ENCODE data around the gene IL23R. TPM values are rescaled to one million over a fixed set of nuclear protein-coding genes. Genes with fewer than 3 reads are reported as not detected.

The IL23R gene
- polyA plus RNA-seq, 1 donor (not counting 4 experiments of a cell fraction or from before 2014, with no cell fraction given): not detected

- Histone ChIP-seq H3K79me2 (ENCODE audit: control insufficient read depth, insufficient read depth, low read length) (no peaks in the 10 kb centered on the region), H3K4me1 (ENCODE audit: control insufficient read depth, extremely low read depth, insufficient read depth, low read length) (peaks cover 19% of the 10 kb centered on the region), H3K9ac (ENCODE audit: control insufficient read depth, extremely low read depth, insufficient read depth, low read length) (no peak overlapping the region), H3K9me3 (ENCODE audit: control insufficient read depth, low read depth, low read length) (no peaks in the 10 kb centered on the region), H2AFZ (ENCODE audit: control insufficient read depth, low read length) (no peak overlapping the region), H3K4me2 (ENCODE audit: control insufficient read depth, extremely low read depth, insufficient read depth, low read depth, low read length) (no peak overlapping the region), H3K27me3 (ENCODE audit: control insufficient read depth, extremely low read depth, insufficient read depth, low read length) (no peaks in the 10 kb centered on the region), H3K27ac (ENCODE audit: control insufficient read depth, insufficient read depth, low read length) (no peak overlapping the region), H4K20me1 (ENCODE audit: control insufficient read depth, extremely low read depth, insufficient read depth, low read length) (no peaks in the 10 kb centered on the region), H3K4me3 (ENCODE audit: control insufficient read depth in 2 of 3, extremely low read depth in 1 of 3, insufficient read depth in 2 of 3, low read depth in 1 of 3, low read length in 3 of 3) (no peak overlapping the region), H3K36me3 (ENCODE audit: control insufficient read depth in 2 of 2, extremely low read depth in 1 of 2, insufficient read depth in 2 of 2, low read length in 2 of 2) (no peaks in the 10 kb centered on the region), H3K9me1 (ENCODE audit: control insufficient read depth, extremely low read depth, insufficient read depth, low read length) (no peaks in the 10 kb centered on the region)
- FAIRE-seq (no peak), DNase-seq (ENCODE audit: low read depth, low spot score) (no peak)
- dilution Hi-C loops (cut with MboI; ENCODE audit: extremely low pct_ligation_motif_present, low sequenced_read_pairs): no loop called here
- TF ChIP-seq EZH2 (IDR thresholded peaks at IDR 0.05; ENCODE audit: low read length): no peak
- TF ChIP-seq, protein P1, sequence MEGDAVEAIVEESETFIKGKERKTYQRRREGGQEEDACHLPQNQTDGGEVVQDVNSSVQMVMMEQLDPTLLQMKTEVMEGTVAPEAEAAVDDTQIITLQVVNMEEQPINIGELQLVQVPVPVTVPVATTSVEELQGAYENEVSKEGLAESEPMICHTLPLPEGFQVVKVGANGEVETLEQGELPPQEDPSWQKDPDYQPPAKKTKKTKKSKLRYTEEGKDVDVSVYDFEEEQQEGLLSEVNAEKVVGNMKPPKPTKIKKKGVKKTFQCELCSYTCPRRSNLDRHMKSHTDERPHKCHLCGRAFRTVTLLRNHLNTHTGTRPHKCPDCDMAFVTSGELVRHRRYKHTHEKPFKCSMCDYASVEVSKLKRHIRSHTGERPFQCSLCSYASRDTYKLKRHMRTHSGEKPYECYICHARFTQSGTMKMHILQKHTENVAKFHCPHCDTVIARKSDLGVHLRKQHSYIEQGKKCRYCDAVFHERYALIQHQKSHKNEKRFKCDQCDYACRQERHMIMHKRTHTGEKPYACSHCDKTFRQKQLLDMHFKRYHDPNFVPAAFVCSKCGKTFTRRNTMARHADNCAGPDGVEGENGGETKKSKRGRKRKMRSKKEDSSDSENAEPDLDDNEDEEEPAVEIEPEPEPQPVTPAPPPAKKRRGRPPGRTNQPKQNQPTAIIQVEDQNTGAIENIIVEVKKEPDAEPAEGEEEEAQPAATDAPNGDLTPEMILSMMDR (optimal IDR thresholded peaks at IDR 0.05 in 1 of 3, IDR thresholded peaks at IDR 0.05 in 1 of 3, conservative IDR thresholded peaks at IDR 0.05 in 1 of 3; ENCODE audit: extremely low read depth in 1 of 3, insufficient read depth in 2 of 3, low read length in 3 of 3): no peak
These were observed 62.5 kb downstream of the IL23R start for GRCh38 chr1:67228791-67229190.

GRCh38 chr1:67230539-67230938 lies 64.3 kb downstream of the IL23R start:
- DNase-seq (ENCODE audit: low read depth, low spot score): peak; percentile 23
- H4K20me1 ChIP-seq (ENCODE audit: control insufficient read depth, extremely low read depth, insufficient read depth, low read length): no peaks in the 10 kb centered on the region
- H3K4me1 ChIP-seq (ENCODE audit: control insufficient read depth, extremely low read depth, insufficient read depth, low read length): peaks cover 19% of the 10 kb centered on the region
- no peaks in the 10 kb centered on the region for H3K36me3 ChIP-seq (ENCODE audit: control insufficient read depth in 2 of 2, extremely low read depth in 1 of 2, insufficient read depth in 2 of 2, low read length in 2 of 2)
- no peak overlapping the region for H3K9ac ChIP-seq (ENCODE audit: control insufficient read depth, extremely low read depth, insufficient read depth, low read length)
- H3K79me2 ChIP-seq (ENCODE audit: control insufficient read depth, insufficient read depth, low read length): no peaks in the 10 kb centered on the region
- peak overlapping the region; percentile 37 for H3K4me2 ChIP-seq (ENCODE audit: control insufficient read depth, extremely low read depth, insufficient read depth, low read depth, low read length)
- no peaks in the 10 kb centered on the region for H3K9me3 ChIP-seq (ENCODE audit: control insufficient read depth, low read depth, low read length)
- H3K27me3 ChIP-seq (ENCODE audit: control insufficient read depth, extremely low read depth, insufficient read depth, low read length): no peaks in the 10 kb centered on the region
- dilution Hi-C loops (cut with MboI; ENCODE audit: extremely low pct_ligation_motif_present, low sequenced_read_pairs): no loop called here
- no peak overlapping the region for H3K4me3 ChIP-seq (ENCODE audit: control insufficient read depth in 2 of 3, extremely low read depth in 1 of 3, insufficient read depth in 2 of 3, low read depth in 1 of 3, low read length in 3 of 3)
- H3K9me1 ChIP-seq (ENCODE audit: control insufficient read depth, extremely low read depth, insufficient read depth, low read length): no peaks in the 10 kb centered on the region
- peak; percentile 86 for FAIRE-seq
- peak overlapping the region; percentile 41 for H3K27ac ChIP-seq (ENCODE audit: control insufficient read depth, insufficient read depth, low read length)
- no peak overlapping the region for H2AFZ ChIP-seq (ENCODE audit: control insufficient read depth, low read length)
- TF ChIP-seq EZH2 (IDR thresholded peaks at IDR 0.05; ENCODE audit: low read length): no peak
- TF ChIP-seq, protein P1 (optimal IDR thresholded peaks at IDR 0.05 in 1 of 3, IDR thresholded peaks at IDR 0.05 in 1 of 3, conservative IDR thresholded peaks at IDR 0.05 in 1 of 3; ENCODE audit: extremely low read depth in 1 of 3, insufficient read depth in 2 of 3, low read length in 3 of 3): no peak
